IgD-negative memory B cell (primary cell): ENCODE measurements around the gene ELOVL6. TPM values are rescaled to one million over a fixed set of nuclear protein-coding genes. Genes with fewer than 3 reads are reported as not detected.

Experiments used
- H3K27ac Mint-ChIP-seq, 3 donors: one replicate each; pipeline ENCODE4 v1.8.0; 2020 to 2022; ENCODE audit warnings: mild to moderate bottlenecking in 3 of 3, mixed read lengths in 3 of 3, moderate library complexity in 1 of 3
- H3K27me3 Mint-ChIP-seq: one replicate; pipeline ENCODE4 v1.8.0; 2021; ENCODE audit warnings: mixed read lengths
- H3K36me3 Mint-ChIP-seq: one replicate; pipeline ENCODE4 v1.8.0; 2020; ENCODE audit warnings: mild to moderate bottlenecking, mixed read lengths
- H3K4me1 Mint-ChIP-seq, 3 donors: one replicate each; pipeline ENCODE4 v1.8.0; 2020 to 2022; ENCODE audit warnings: mixed read lengths in 3 of 3, mild to moderate bottlenecking in 1 of 3
- H3K4me3 Mint-ChIP-seq, 4 donors: one replicate each; pipeline ENCODE4 v1.8.0; 2020 to 2022; ENCODE audit warnings: mild to moderate bottlenecking in 4 of 4, mixed read lengths in 4 of 4, moderate library complexity in 3 of 4
- H3K9me3 Mint-ChIP-seq, 3 donors: one replicate each; pipeline ENCODE4 v1.8.0; 2020 to 2021; ENCODE audit warnings: mixed read lengths in 3 of 3, mild to moderate bottlenecking in 1 of 3
- polyA plus RNA-seq: library from polyadenylated mRNA; unstranded; fragments of 300-500 nt; fragmentation: Illumina TruSeq; gene quantifications from one replicate; pipeline ENCODE4 v1.2.3, GENCODE V29; 2021

ELOVL6 gene
- polyA plus RNA-seq, 1 donor from 2014 or later: 0.08 TPM

- H3K4me3 Mint-ChIP-seq: no peak overlapping the region
- no peaks in the 10 kb centered on the region for H3K9me3 Mint-ChIP-seq
- H3K27me3 Mint-ChIP-seq: no peaks in the 10 kb centered on the region
- peaks cover 0 to 4% (median 0%) of the 10 kb centered on the region in 3 donors for H3K4me1 Mint-ChIP-seq
- peak overlapping the region in 1 of 3 donors; percentile 21 for H3K27ac Mint-ChIP-seq
- H3K36me3 Mint-ChIP-seq: no peaks in the 10 kb centered on the region
Observed at GRCh38 chr4:110184791-110185155, 13.6 kb downstream of the ELOVL6 start.

DNA sequence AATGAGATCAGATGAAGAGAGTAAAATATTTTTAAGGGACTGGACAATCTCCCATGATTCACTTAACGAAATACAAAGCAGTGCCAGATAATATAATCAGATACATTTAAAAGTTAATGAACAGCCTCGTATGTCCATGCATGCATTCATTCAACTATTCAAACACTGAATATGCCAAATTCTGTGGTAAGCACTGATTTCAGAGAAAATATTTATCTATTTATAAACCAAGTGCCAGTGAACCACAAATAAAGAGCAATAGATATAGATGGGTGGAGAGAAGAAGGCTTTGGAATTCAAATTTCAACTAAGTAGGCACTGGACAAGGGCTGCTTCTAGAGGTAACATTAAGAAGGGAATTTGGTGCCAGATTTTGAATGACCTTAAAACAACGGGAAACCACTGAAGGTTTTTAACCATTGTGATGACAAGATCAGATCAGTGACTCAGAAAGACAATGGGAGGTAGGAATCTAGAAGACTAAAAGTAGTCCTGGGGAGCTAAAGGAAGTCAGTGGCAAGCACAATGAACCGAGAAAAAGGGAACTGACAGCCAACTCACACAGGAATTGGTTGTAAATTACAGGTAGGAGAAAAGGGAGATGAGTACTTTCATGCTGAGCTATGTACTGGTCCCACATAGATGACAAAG lies 14.2 kb downstream of the ELOVL6 start:
- no peaks in the 10 kb centered on the region for H3K27me3 Mint-ChIP-seq
- H3K4me1 Mint-ChIP-seq: peaks cover 0 to 4% (median 0%) of the 10 kb centered on the region in 3 donors
- H3K36me3 Mint-ChIP-seq: no peaks in the 10 kb centered on the region
- H3K9me3 Mint-ChIP-seq: no peaks in the 10 kb centered on the region
- peak overlapping the region in 1 of 3 donors; percentile 21 for H3K27ac Mint-ChIP-seq
- H3K4me3 Mint-ChIP-seq: no peak overlapping the region

GRCh38 chr4:110183643-110184042 lies 14.8 kb downstream of the ELOVL6 start:
- Mint-ChIP-seq H3K27ac (no peak overlapping the region), H3K4me1 (peaks cover 0 to 4% (median 0%) of the 10 kb centered on the region in 3 donors), H3K27me3 (no peaks in the 10 kb centered on the region), H3K36me3 (no peaks in the 10 kb centered on the region), H3K4me3 (no peak overlapping the region), H3K9me3 (no peaks in the 10 kb centered on the region)

GRCh38 chr4:110183058-110183457 lies 15.4 kb downstream of the ELOVL6 start:
- no peaks in the 10 kb centered on the region for H3K27me3 Mint-ChIP-seq
- H3K27ac Mint-ChIP-seq: no peak overlapping the region
- H3K4me3 Mint-ChIP-seq: no peak overlapping the region
- H3K36me3 Mint-ChIP-seq: no peaks in the 10 kb centered on the region
- H3K4me1 Mint-ChIP-seq: peaks cover 0 to 4% (median 0%) of the 10 kb centered on the region in 3 donors
- H3K9me3 Mint-ChIP-seq: no peaks in the 10 kb centered on the region

DNA sequence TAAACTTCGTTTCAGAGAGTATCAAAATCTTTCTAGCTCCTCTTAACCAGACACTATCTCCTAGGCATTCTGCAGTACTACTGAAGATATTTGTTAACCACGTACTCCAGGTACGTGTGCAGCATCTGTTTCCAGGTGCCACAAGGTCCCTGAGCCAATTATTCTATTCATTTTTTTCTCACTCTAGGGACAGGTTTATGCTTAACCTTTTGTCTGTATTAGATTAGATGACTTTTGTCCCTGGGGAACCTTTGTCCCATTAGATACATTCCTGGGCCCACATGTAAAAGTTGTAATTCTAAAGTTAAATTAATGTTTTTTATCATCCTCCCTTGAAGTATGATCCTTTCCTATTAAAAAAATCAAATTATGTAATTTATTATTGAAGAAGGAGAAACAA lies 16.5 kb downstream of the ELOVL6 start:
- Mint-ChIP-seq H3K4me3 (no peak overlapping the region), H3K9me3 (peaks cover 0 to 2% (median 0%) of the 10 kb centered on the region in 3 donors), H3K27ac (no peak overlapping the region), H3K4me1 (peaks cover 0 to 4% (median 0%) of the 10 kb centered on the region in 3 donors), H3K36me3 (peaks cover 1% of the 10 kb centered on the region), H3K27me3 (no peaks in the 10 kb centered on the region)

- Mint-ChIP-seq H3K4me1 (no peaks in the 10 kb centered on the region), H3K27ac (no peak overlapping the region), H3K9me3 (peaks cover 0 to 2% (median 0%) of the 10 kb centered on the region in 3 donors), H3K27me3 (no peaks in the 10 kb centered on the region), H3K4me3 (no peak overlapping the region), H3K36me3 (peaks cover 1% of the 10 kb centered on the region)
Observed at GRCh38 chr4:110175634-110176033, 22.8 kb downstream of the ELOVL6 start.

DNA sequence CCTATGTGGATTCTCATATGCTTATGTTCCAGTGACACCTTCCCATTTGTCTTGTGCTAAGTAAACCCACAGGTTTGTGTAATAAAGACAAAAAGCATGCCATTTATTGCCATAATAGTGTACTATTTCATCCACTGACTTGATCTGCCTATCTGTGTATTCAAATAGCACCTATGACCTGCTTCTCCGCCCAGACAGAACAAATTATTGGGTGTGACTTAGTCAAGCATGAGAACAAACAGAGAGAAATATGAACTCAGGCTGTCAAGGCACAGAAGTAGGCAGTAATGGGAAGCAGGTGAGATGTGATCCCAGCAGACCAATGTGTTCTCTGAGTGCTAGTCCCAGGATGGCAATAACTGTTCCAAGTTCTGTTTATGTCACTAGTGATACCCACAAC lies 25.4 kb downstream of the ELOVL6 start:
- H3K4me3 Mint-ChIP-seq: no peak overlapping the region
- no peaks in the 10 kb centered on the region for H3K27me3 Mint-ChIP-seq
- no peaks in the 10 kb centered on the region for H3K4me1 Mint-ChIP-seq
- H3K27ac Mint-ChIP-seq: no peak overlapping the region
- H3K36me3 Mint-ChIP-seq: peaks cover 1% of the 10 kb centered on the region
- H3K9me3 Mint-ChIP-seq: peaks cover 0 to 2% (median 0%) of the 10 kb centered on the region in 3 donors

DNA sequence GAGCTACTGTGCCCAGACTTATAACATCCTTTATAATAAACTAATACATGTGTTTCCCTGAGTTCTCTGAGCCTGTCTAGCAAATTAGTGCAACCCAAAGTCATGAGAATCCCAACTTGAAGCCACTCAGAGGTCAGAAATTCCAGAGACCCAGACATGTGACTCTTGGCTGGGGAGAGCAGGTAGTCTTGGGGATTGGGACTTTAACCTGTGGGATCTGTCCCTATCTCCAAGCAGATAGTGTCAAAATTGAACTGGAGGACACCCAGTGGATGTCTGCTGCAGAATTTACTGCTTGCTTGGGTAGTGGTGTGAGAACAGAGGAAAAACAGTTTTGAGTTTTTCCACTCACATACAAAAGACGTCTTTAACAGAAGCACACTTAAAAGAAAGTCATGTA lies 26.4 kb downstream of the ELOVL6 start:
- H3K9me3 Mint-ChIP-seq: peaks cover 0 to 1% (median 0%) of the 10 kb centered on the region in 3 donors
- H3K4me1 Mint-ChIP-seq: no peaks in the 10 kb centered on the region
- H3K27ac Mint-ChIP-seq: no peak overlapping the region
- H3K27me3 Mint-ChIP-seq: no peaks in the 10 kb centered on the region
- H3K36me3 Mint-ChIP-seq: no peaks in the 10 kb centered on the region
- no peak overlapping the region for H3K4me3 Mint-ChIP-seq

GRCh38 chr4:110170861-110171260 lies 27.6 kb downstream of the ELOVL6 start:
- Mint-ChIP-seq H3K9me3 (no peaks in the 10 kb centered on the region), H3K4me3 (no peak overlapping the region), H3K27me3 (no peaks in the 10 kb centered on the region), H3K36me3 (no peaks in the 10 kb centered on the region), H3K4me1 (no peaks in the 10 kb centered on the region), H3K27ac (no peak overlapping the region)

DNA sequence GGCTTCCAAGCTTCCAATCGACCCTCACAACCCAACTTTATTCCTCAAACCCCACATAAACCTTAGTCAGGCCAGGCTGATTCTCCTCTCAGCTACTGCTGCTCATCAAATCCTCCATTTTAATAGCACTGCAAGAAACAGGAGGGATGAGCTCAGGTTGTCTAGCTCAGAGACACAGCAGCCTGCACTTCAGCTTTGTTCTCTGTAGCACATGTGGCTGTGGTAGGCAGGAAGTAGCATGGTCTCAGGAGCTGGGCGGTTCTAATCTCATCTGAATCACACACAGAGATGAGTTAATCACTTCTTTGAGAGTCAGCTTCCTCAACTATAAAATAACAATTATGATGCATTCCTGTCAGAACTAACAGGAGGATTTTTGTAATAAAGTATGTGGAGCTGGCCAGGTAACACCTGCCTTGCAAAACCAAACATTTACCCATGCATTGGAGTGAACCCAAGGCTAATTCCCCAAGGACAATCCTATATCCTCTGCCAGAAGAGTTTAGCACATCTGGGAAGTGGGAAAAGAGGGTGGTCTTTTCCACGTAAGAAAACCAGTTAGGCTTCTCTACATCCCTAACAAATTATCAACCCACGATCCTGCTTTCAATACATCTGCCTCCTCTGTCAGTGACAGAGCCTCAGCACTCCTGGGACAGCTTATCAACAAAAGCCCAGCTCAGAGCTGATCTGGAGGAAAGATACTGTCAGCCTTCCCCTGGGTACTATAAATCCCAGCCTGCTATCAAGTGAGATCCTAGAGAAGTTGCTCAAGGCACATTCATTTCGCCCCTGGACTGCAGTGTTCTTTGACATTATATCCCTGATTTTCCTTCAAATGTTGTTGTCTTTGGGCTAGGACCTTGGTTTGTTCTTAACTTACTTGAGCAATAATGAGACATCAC lies 32.8 kb downstream of the ELOVL6 start:
- Mint-ChIP-seq H3K4me1 (peaks cover 0 to 5% (median 5%) of the 10 kb centered on the region in 3 donors), H3K27me3 (no peaks in the 10 kb centered on the region), H3K9me3 (no peaks in the 10 kb centered on the region), H3K4me3 (peak overlapping the region in 1 of 4 donors; percentile 3), H3K27ac (peak overlapping the region in 2 of 3 donors; percentile 50 to 76), H3K36me3 (no peaks in the 10 kb centered on the region)

DNA sequence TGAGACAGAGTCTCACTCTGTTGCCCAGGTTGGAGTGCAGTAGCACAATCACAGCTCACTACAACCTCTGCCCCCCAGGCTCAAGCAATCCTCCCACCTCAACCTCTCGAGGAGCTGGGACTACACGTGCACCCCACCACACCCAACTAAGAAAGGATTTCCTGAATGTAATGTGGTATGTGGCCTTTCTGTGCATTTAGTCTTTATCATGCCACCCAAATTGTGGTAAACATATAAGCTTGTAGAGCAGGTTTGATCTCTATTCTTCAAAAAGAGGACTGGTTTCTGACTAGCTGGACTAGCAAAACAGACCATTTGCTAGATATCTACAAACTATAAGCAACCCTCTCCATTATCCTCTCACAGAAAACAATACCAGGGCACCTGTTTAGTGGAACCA lies 33.6 kb downstream of the ELOVL6 start:
- H3K9me3 Mint-ChIP-seq: no peaks in the 10 kb centered on the region
- no peak overlapping the region for H3K4me3 Mint-ChIP-seq
- H3K27me3 Mint-ChIP-seq: no peaks in the 10 kb centered on the region
- peak overlapping the region in 1 of 3 donors; percentile 76 for H3K27ac Mint-ChIP-seq
- H3K4me1 Mint-ChIP-seq: peaks cover 0 to 5% (median 5%) of the 10 kb centered on the region in 3 donors
- no peaks in the 10 kb centered on the region for H3K36me3 Mint-ChIP-seq

GRCh38 chr4:110164251-110164650 lies 34.2 kb downstream of the ELOVL6 start:
- Mint-ChIP-seq H3K27me3 (no peaks in the 10 kb centered on the region), H3K9me3 (no peaks in the 10 kb centered on the region), H3K4me1 (peaks cover 0 to 5% (median 5%) of the 10 kb centered on the region in 3 donors), H3K4me3 (no peak overlapping the region), H3K27ac (no peak overlapping the region), H3K36me3 (no peaks in the 10 kb centered on the region)

GRCh38 chr4:110163327-110164069 lies 34.9 kb downstream of the ELOVL6 start:
- no peak overlapping the region for H3K27ac Mint-ChIP-seq
- no peaks in the 10 kb centered on the region for H3K36me3 Mint-ChIP-seq
- H3K27me3 Mint-ChIP-seq: no peaks in the 10 kb centered on the region
- peaks cover 0 to 5% (median 5%) of the 10 kb centered on the region in 3 donors for H3K4me1 Mint-ChIP-seq
- no peak overlapping the region for H3K4me3 Mint-ChIP-seq
- H3K9me3 Mint-ChIP-seq: no peaks in the 10 kb centered on the region

DNA sequence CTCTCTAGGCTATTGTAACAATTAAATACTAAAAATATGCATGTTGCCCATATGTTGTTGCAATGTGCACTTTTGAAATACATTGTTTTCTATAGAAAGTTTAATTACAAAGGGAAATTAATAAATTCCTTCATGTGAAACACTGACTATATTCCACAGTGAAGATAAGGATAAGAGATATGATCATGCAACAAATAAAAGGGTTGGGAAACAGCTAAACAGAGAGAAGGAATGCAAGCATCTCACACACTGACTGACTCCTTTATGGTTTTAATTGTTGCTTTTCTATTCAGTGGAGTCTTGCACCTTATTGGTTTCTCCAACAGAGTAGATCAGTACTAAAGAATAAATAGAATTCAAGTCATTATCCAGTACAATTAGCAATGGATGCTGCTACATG lies 37.8 kb downstream of the ELOVL6 start:
- no peak overlapping the region for H3K4me3 Mint-ChIP-seq
- H3K36me3 Mint-ChIP-seq: no peaks in the 10 kb centered on the region
- H3K27ac Mint-ChIP-seq: no peak overlapping the region
- H3K4me1 Mint-ChIP-seq: peaks cover 0 to 5% (median 5%) of the 10 kb centered on the region in 3 donors
- no peaks in the 10 kb centered on the region for H3K27me3 Mint-ChIP-seq
- no peaks in the 10 kb centered on the region for H3K9me3 Mint-ChIP-seq

DNA sequence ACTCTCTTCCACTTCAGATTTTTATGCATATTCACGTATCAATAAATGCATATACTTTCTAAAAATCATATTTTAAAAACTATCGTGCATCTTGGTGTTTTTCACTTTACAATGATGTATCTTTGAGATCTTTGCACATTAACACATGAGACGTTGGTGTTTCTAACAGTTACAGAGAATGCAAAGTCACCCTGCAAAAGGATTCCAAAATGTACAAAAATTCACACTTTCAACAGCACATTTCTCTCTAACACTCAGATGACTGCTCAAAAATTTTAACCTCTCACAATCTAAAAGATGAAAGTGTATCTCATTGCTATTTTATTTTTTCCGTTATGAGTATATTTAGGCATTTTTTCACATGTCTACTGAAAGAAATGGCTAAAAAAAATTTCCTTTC lies 38.9 kb downstream of the ELOVL6 start:
- Mint-ChIP-seq H3K9me3 (no peaks in the 10 kb centered on the region), H3K27ac (no peak overlapping the region), H3K4me1 (peaks cover 0 to 2% (median 0%) of the 10 kb centered on the region in 3 donors), H3K4me3 (no peak overlapping the region), H3K36me3 (no peaks in the 10 kb centered on the region), H3K27me3 (no peaks in the 10 kb centered on the region)
